NCI-H187 treated with DMSO at 0.1 percent for 48 hours (cell line): ENCODE results near the gene TNIP2.
"Not testable (repeated sequence)": the region's sequence is repeated elsewhere in the genome, so short reads cannot be mapped to it uniquely, and the experiment has no call there.

Experiments
- DNase-seq: peaks from one replicate; lab custom pipeline; 2025; lab: John Stamatoyannopoulos, UW

TNIP2 gene

GRCh38 chr4:2794486-2795299 lies 38.6 kb upstream of the TNIP2 start:
- no peak for DNase-seq

- no peak for DNase-seq
Observed at GRCh38 chr4:2793586-2794485, 37.7 kb upstream of the TNIP2 start.

- DNase-seq, result no peak
Observed at GRCh38 chr4:2792711-2793585, 36.8 kb upstream of the TNIP2 start, which contains the start of gene SH3BP2. TSS of gene SH3BP2 (plus strand) at chr4:2793085. CDS start at chr4:2820618, 27,533 bp downstream.

GRCh38 chr4:2792396-2792710 lies 36.2 kb upstream of the TNIP2 start:
- DNase-seq, result no peak

- DNase-seq, result no peak
Observed at GRCh38 chr4:2791518-2792395, 35.6 kb upstream of the TNIP2 start.

- no peak for DNase-seq
Observed at GRCh38 chr4:2790583-2791517, 34.7 kb upstream of the TNIP2 start.

- DNase-seq, result no peak
Observed at GRCh38 chr4:2789793-2790582, 33.9 kb upstream of the TNIP2 start.

- no peak for DNase-seq
Observed at GRCh38 chr4:2789351-2789750, 33.2 kb upstream of the TNIP2 start.

GRCh38 chr4:2788532-2789103 lies 32.5 kb upstream of the TNIP2 start:
- DNase-seq, result no peak

GRCh38 chr4:2788101-2788500 lies 32.0 kb upstream of the TNIP2 start:
- DNase-seq, result no peak

GRCh38 chr4:2787230-2788100 lies 31.3 kb upstream of the TNIP2 start:
- no peak for DNase-seq

- no peak for DNase-seq
Observed at GRCh38 chr4:2786794-2787229, 30.7 kb upstream of the TNIP2 start.

- DNase-seq, result no peak
Observed at GRCh38 chr4:2786152-2786671, 30.1 kb upstream of the TNIP2 start.

- DNase-seq, result no peak
Observed at GRCh38 chr4:2785613-2786012, 29.5 kb upstream of the TNIP2 start.

GRCh38 chr4:2783790-2784189 lies 27.7 kb upstream of the TNIP2 start:
- DNase-seq, result no peak

GRCh38 chr4:2781911-2782310 lies 25.8 kb upstream of the TNIP2 start:
- DNase-seq, result no peak

GRCh38 chr4:2780643-2781042 lies 24.5 kb upstream of the TNIP2 start:
- DNase-seq, result not testable (repeated sequence)

GRCh38 chr4:2771264-2771663 lies 15.1 kb upstream of the TNIP2 start:
- no peak for DNase-seq
